ENCODE results near the gene MBD3L2B. TPM values are rescaled to one million over a fixed set of nuclear protein-coding genes. Genes with fewer than 3 reads are reported as not detected.

MBD3L2B gene
- polyA plus RNA-seq, 4 donors = not detected

Other genes starting within 250 kb of the MBD3L2B start
- 1 to 10 TPM; 1.3 to 2.3 (median 1.4) TPM for gene VAV1, start 248.7 kb downstream of the MBD3L2B start, polyA plus RNA-seq (ENCODE audit: insufficient read length in 4 of 4)
- under 1 TPM; 0.08 to 0.16 (median 0.12) TPM for gene ADGRE1, start 133.9 kb downstream of the MBD3L2B start, polyA plus RNA-seq (ENCODE audit: insufficient read length in 4 of 4)
- gene MBD3L5, start 9.1 kb upstream of the MBD3L2B start, polyA plus RNA-seq (ENCODE audit: insufficient read length in 4 of 4) = not detected
- gene MBD3L4, start 18.7 kb upstream of the MBD3L2B start, polyA plus RNA-seq (ENCODE audit: insufficient read length in 4 of 4) = not detected
- gene MBD3L2, start 27.9 kb upstream of the MBD3L2B start, polyA plus RNA-seq (ENCODE audit: insufficient read length in 4 of 4) = not detected
- not detected for gene MBD3L3, start 37.2 kb upstream of the MBD3L2B start, polyA plus RNA-seq (ENCODE audit: insufficient read length in 4 of 4)
- 10 to 100 TPM in 1 of 4 donors, 1 to 10 TPM in 3; 8.0 to 10.1 (median 8.8) TPM for gene ZNF557, start 48.3 kb upstream of the MBD3L2B start, polyA plus RNA-seq (ENCODE audit: insufficient read length in 4 of 4)